Measurements from ENCODE around the gene NCL.

DNA sequence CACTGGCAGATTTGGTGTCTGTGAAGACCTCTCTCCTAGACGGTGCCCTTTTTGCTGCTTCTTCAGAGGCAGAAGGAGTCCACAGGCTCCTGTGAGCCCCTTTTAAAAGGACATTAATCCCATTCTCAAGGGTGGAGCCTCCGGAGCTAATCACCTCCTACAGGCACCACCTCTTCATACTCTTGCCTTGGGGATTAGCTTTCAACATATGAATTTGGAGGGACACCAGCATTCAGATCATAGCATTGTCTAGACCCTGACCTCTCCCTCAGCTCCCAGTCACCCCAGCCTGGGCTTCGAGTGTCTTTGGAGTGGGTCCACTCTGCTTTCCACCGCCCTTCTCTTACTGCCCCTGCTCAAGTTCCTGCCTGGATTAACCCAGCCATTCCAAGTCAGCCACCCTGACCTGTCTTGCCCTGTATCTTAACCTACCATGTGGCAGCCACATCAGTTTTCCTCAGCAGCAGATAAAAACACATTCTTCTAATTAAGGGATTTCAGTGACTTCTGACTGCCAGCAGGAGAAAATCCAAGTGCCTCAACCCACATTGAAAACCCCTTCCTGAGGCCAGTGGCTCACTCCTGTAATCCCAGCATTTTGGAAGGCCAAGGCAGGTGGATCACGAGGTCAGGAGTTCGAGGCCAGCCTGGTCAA is 6.1 kb upstream of the NCL start:
- TF ChIP-seq, protein P1, sequence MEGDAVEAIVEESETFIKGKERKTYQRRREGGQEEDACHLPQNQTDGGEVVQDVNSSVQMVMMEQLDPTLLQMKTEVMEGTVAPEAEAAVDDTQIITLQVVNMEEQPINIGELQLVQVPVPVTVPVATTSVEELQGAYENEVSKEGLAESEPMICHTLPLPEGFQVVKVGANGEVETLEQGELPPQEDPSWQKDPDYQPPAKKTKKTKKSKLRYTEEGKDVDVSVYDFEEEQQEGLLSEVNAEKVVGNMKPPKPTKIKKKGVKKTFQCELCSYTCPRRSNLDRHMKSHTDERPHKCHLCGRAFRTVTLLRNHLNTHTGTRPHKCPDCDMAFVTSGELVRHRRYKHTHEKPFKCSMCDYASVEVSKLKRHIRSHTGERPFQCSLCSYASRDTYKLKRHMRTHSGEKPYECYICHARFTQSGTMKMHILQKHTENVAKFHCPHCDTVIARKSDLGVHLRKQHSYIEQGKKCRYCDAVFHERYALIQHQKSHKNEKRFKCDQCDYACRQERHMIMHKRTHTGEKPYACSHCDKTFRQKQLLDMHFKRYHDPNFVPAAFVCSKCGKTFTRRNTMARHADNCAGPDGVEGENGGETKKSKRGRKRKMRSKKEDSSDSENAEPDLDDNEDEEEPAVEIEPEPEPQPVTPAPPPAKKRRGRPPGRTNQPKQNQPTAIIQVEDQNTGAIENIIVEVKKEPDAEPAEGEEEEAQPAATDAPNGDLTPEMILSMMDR (conservative IDR thresholded peaks at IDR 0.05; ENCODE audit: low read depth, low read length), result no peak
- no peak for TF ChIP-seq EZH2 (IDR thresholded peaks at IDR 0.05; ENCODE audit: borderline replicate concordance, low read depth, low read length, poor library complexity, severe bottlenecking)

Measured in A673 (cell line).